Measurements from ENCODE around the gene PCBP3. TPM values are rescaled to one million over a fixed set of nuclear protein-coding genes. Genes with fewer than 3 reads are reported as not detected.

Gene PCBP3
- polyA plus RNA-seq, 1 donor (not counting 4 experiments of a cell fraction or from before 2014, with no cell fraction given), result 0.25 TPM

GRCh38 chr21:45962531-45963231 is 319.2 kb downstream of the PCBP3 start:
- FAIRE-seq, result no peak
- dilution Hi-C loops (cut with MboI; ENCODE audit: extremely low pct_ligation_motif_present, low sequenced_read_pairs), result no loop called here

GRCh38 chr21:45963232-45963570 is 319.7 kb downstream of the PCBP3 start:
- TF ChIP-seq, protein P1, sequence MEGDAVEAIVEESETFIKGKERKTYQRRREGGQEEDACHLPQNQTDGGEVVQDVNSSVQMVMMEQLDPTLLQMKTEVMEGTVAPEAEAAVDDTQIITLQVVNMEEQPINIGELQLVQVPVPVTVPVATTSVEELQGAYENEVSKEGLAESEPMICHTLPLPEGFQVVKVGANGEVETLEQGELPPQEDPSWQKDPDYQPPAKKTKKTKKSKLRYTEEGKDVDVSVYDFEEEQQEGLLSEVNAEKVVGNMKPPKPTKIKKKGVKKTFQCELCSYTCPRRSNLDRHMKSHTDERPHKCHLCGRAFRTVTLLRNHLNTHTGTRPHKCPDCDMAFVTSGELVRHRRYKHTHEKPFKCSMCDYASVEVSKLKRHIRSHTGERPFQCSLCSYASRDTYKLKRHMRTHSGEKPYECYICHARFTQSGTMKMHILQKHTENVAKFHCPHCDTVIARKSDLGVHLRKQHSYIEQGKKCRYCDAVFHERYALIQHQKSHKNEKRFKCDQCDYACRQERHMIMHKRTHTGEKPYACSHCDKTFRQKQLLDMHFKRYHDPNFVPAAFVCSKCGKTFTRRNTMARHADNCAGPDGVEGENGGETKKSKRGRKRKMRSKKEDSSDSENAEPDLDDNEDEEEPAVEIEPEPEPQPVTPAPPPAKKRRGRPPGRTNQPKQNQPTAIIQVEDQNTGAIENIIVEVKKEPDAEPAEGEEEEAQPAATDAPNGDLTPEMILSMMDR (optimal IDR thresholded peaks at IDR 0.05 in 1 of 3, IDR thresholded peaks at IDR 0.05 in 1 of 3, conservative IDR thresholded peaks at IDR 0.05 in 1 of 3; ENCODE audit: extremely low read depth in 1 of 3, insufficient read depth in 2 of 3, low read length in 3 of 3), result no peak
- TF ChIP-seq EZH2 (IDR thresholded peaks at IDR 0.05; ENCODE audit: low read length), result no peak
- Histone ChIP-seq H3K9ac (ENCODE audit: control insufficient read depth, extremely low read depth, insufficient read depth, low read length) (no peak overlapping the region), H3K27ac (ENCODE audit: control insufficient read depth, insufficient read depth, low read length) (no peak overlapping the region), H3K79me2 (ENCODE audit: control insufficient read depth, insufficient read depth, low read length) (no peaks in the 10 kb centered on the region), H3K9me1 (ENCODE audit: control insufficient read depth, extremely low read depth, insufficient read depth, low read length) (no peaks in the 10 kb centered on the region), H3K4me2 (ENCODE audit: control insufficient read depth, extremely low read depth, insufficient read depth, low read depth, low read length) (no peak overlapping the region), H4K20me1 (ENCODE audit: control insufficient read depth, extremely low read depth, insufficient read depth, low read length) (no peaks in the 10 kb centered on the region), H3K4me1 (ENCODE audit: control insufficient read depth, extremely low read depth, insufficient read depth, low read length) (no peaks in the 10 kb centered on the region), H3K36me3 (ENCODE audit: control insufficient read depth in 2 of 2, extremely low read depth in 1 of 2, insufficient read depth in 2 of 2, low read length in 2 of 2) (no peaks in the 10 kb centered on the region), H2AFZ (ENCODE audit: control insufficient read depth, low read length) (no peak overlapping the region), H3K4me3 (ENCODE audit: control insufficient read depth in 2 of 3, extremely low read depth in 1 of 3, insufficient read depth in 2 of 3, low read depth in 1 of 3, low read length in 3 of 3) (no peak overlapping the region), H3K27me3 (ENCODE audit: control insufficient read depth, extremely low read depth, insufficient read depth, low read length) (peaks cover 7% of the 10 kb centered on the region), H3K9me3 (ENCODE audit: control insufficient read depth, low read depth, low read length) (peaks cover 3% of the 10 kb centered on the region)
- dilution Hi-C loops (cut with MboI; ENCODE audit: extremely low pct_ligation_motif_present, low sequenced_read_pairs), result no loop called here
- FAIRE-seq (no peak), DNase-seq (ENCODE audit: low read depth, low spot score) (no peak)

More at GRCh38 chr21:45962531-45963231, 319.2 kb downstream of the PCBP3 start:
- Histone ChIP-seq H3K4me3 (ENCODE audit: control insufficient read depth in 2 of 3, extremely low read depth in 1 of 3, insufficient read depth in 2 of 3, low read depth in 1 of 3, low read length in 3 of 3) (no peak overlapping the region), H3K9me3 (ENCODE audit: control insufficient read depth, low read depth, low read length) (peaks cover 3% of the 10 kb centered on the region), H3K36me3 (ENCODE audit: control insufficient read depth in 2 of 2, extremely low read depth in 1 of 2, insufficient read depth in 2 of 2, low read length in 2 of 2) (no peaks in the 10 kb centered on the region), H2AFZ (ENCODE audit: control insufficient read depth, low read length) (no peak overlapping the region), H3K4me1 (ENCODE audit: control insufficient read depth, extremely low read depth, insufficient read depth, low read length) (no peaks in the 10 kb centered on the region), H3K9ac (ENCODE audit: control insufficient read depth, extremely low read depth, insufficient read depth, low read length) (no peak overlapping the region), H4K20me1 (ENCODE audit: control insufficient read depth, extremely low read depth, insufficient read depth, low read length) (no peaks in the 10 kb centered on the region), H3K79me2 (ENCODE audit: control insufficient read depth, insufficient read depth, low read length) (no peaks in the 10 kb centered on the region), H3K9me1 (ENCODE audit: control insufficient read depth, extremely low read depth, insufficient read depth, low read length) (no peaks in the 10 kb centered on the region), H3K27ac (ENCODE audit: control insufficient read depth, insufficient read depth, low read length) (no peak overlapping the region), H3K4me2 (ENCODE audit: control insufficient read depth, extremely low read depth, insufficient read depth, low read depth, low read length) (no peak overlapping the region), H3K27me3 (ENCODE audit: control insufficient read depth, extremely low read depth, insufficient read depth, low read length) (peaks cover 7% of the 10 kb centered on the region)
- DNase-seq (ENCODE audit: low read depth, low spot score), result no peak
- TF ChIP-seq, protein P1 (optimal IDR thresholded peaks at IDR 0.05 in 1 of 3, IDR thresholded peaks at IDR 0.05 in 1 of 3, conservative IDR thresholded peaks at IDR 0.05 in 1 of 3; ENCODE audit: extremely low read depth in 1 of 3, insufficient read depth in 2 of 3, low read length in 3 of 3), result no peak
- TF ChIP-seq EZH2 (IDR thresholded peaks at IDR 0.05; ENCODE audit: low read length), result no peak
